Right forelimb (tissue), 1 donor: ENCODE data around the gene NCAPD2.
A peak's percentile ranks its signal among the peaks of the same experiment; 100 is the strongest.

ENCODE experiments used
- DNase-seq: peaks from one replicate; pipeline ENCODE4 v3.0.0-alpha.2; 2018

Gene NCAPD2, protein sequence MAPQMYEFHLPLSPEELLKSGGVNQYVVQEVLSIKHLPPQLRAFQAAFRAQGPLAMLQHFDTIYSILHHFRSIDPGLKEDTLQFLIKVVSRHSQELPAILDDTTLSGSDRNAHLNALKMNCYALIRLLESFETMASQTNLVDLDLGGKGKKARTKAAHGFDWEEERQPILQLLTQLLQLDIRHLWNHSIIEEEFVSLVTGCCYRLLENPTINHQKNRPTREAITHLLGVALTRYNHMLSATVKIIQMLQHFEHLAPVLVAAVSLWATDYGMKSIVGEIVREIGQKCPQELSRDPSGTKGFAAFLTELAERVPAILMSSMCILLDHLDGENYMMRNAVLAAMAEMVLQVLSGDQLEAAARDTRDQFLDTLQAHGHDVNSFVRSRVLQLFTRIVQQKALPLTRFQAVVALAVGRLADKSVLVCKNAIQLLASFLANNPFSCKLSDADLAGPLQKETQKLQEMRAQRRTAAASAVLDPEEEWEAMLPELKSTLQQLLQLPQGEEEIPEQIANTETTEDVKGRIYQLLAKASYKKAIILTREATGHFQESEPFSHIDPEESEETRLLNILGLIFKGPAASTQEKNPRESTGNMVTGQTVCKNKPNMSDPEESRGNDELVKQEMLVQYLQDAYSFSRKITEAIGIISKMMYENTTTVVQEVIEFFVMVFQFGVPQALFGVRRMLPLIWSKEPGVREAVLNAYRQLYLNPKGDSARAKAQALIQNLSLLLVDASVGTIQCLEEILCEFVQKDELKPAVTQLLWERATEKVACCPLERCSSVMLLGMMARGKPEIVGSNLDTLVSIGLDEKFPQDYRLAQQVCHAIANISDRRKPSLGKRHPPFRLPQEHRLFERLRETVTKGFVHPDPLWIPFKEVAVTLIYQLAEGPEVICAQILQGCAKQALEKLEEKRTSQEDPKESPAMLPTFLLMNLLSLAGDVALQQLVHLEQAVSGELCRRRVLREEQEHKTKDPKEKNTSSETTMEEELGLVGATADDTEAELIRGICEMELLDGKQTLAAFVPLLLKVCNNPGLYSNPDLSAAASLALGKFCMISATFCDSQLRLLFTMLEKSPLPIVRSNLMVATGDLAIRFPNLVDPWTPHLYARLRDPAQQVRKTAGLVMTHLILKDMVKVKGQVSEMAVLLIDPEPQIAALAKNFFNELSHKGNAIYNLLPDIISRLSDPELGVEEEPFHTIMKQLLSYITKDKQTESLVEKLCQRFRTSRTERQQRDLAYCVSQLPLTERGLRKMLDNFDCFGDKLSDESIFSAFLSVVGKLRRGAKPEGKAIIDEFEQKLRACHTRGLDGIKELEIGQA (N-terminal part only)

DNA sequence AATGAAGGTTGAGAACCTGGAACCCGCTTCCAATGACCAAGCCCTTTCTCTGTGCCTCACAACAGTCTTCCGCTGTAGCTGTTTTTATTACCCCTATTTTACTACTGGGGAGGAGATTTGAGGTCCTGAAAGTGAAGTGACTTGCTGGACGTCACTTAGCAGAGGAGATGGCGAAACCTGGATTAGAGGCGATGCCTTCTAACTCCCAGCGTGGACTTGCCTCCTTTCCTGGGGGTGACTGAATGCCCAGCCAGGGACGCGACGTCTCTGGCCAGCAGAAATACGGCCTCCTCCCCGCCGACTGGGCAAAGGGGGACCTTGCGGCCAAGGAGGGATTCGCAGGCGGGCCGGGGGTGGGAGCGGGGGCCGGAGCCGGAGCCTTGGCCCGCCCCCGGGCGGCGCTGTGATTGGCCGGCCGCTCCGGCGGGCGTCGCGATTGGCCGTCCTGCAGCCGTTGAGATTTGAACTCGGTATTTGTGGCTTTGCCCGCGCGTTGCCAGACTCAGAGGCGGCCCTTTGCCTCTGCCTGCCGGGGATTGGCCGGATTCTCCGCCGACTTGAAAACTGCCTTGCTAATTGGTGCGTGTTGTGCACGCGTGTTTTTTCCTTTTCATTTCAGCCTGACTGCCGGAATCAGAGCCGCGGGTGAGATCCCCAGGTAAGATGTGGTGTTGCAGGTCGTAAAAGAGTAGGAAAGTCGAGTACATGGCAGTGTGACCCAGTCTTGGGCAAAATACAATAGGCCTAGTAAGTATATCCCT lies at the start of gene NCAPD2:
TSS of gene NCAPD2 (plus strand) at position 606 of the 761 bp plus-strand sequence. CDS start 997 bp downstream, outside the sequence.
- peak; percentile 95 for DNase-seq

DNA sequence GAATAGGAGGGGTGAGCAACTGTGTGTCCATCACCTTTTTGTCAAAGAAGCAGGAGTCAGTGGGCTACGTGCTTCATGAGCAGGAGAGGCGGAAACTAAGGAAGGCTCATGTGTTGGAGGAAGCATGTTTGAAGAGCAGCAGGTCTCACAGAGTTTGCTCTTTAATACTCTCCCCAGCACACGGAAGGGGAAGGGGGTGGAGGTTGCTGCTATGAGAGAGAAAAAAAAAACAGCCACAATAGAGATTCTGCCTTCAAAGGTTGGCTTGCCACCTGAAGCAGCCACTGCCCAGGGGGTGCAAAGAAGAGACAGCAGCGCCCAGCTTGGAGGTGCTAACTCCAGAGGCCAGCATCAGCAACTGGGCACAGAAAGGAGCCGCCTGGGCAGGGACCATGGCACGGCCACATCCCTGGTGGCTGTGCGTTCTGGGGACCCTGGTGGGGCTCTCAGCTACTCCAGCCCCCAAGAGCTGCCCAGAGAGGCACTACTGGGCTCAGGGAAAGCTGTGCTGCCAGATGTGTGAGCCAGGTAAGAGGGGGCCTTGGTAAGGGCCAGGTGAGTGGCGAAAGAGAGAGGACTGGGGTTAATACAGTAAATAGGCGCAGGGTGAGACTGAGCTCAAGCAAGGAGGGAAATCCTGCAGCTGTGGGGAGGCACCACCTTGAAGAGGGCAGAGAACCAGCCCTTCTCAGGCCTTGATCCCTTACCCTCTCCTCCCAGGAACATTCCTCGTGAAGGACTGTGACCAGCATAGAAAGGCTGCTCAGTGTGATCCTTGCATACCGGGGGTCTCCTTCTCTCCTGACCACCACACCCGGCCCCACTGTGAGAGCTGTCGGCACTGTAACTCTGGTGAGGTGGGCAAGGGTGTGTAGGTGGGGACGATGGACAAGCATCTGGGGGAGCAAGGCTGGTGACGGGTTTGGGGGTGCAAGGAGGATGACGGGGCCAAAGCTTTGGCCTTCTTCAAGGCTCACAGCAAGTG lies 48.9 kb upstream of the NCAPD2 start, which contains the start of gene CD27:
TSS of gene CD27 (plus strand) at position 252 of the 985 bp plus-strand sequence. CDS start at position 393, 141 bp downstream.
- no peak for DNase-seq

DNA sequence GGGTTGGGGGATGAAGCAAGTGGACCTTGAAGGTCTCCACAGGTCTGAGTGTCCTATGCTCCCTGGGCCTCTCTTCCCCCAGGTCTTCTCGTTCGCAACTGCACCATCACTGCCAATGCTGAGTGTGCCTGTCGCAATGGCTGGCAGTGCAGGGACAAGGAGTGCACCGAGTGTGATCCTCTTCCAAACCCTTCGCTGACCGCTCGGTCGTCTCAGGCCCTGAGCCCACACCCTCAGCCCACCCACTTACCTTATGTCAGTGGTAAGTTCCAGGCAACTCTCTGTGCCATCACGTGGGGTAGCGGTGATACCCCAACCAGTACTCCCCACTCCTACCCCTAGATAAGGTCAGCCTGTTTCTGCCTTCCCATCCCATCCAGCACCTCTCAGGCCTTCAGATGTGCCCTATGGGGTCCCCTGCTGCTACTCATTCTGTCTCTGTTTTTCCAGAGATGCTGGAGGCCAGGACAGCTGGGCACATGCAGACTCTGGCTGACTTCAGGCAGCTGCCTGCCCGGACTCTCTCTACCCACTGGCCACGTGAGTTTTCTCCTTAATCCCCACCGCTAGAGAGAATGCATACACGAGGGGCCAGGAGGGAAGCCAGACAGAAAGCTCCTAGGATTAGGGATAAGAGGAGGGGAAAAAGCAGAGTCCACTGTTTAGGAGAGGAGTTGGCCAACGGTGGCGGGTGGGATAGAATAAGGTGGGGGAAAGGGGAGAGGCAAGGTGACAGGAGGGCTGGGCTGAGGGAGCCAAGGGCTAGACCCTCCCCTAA lies 43.6 kb upstream of the NCAPD2 start:
- DNase-seq: no peak

DNA sequence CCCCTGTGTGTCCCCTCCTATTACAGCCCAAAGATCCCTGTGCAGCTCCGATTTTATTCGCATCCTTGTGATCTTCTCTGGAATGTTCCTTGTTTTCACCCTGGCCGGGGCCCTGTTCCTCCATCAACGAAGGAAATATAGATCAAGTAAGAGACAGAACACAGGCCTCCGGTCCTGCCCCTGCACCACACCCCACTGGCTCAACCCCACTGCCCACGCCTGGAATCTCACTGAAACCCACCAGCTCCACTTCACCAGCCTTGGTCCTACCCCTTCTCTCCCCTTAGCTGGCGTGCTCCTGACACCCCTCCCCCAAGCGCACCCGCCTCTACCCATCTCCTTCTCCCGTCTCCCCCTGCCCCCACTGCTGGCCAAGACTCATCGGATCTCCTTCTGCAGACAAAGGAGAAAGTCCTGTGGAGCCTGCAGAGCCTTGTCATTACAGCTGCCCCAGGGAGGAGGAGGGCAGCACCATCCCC lies 43.0 kb upstream of the NCAPD2 start:
- no peak for DNase-seq

DNA sequence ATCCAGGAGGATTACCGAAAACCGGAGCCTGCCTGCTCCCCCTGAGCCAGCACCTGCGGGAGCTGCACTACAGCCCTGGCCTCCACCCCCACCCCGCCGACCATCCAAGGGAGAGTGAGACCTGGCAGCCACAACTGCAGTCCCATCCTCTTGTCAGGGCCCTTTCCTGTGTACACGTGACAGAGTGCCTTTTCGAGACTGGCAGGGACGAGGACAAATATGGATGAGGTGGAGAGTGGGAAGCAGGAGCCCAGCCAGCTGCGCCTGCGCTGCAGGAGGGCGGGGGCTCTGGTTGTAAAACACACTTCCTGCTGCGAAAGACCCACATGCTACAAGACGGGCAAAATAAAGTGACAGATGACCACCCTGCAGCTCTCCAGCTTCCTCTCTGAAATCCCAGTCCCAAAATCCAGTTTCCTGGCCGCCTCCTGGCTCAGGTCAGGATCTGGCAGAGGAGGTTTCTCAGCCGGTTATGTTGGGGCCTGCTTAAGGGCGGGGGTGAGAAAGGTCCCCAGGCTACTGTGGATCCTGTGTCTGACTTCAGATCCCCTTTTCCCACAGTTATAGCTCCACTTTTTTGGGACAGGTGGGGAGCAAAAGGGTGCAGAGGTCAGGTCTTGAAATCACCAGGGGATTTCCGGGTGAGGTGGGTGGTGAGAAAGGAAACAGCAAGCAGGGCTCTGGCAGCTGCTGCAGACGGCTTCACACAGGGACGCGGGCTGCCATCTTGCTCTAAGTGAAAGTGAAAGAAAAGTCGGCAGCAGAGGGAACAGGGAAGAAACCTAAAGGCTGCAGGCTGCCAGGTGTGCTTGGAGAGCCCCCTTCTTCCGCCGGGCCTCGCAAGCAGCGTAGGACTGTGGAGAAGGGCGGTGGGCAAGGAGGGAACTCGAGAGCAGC lies 42.3 kb upstream of the NCAPD2 start, which contains the start of gene TAPBPL:
TSS of gene TAPBPL (plus strand) at position 695 of the 897 bp plus-strand sequence. CDS start 207 bp downstream, outside the sequence.
- DNase-seq: peak; percentile 90

DNA sequence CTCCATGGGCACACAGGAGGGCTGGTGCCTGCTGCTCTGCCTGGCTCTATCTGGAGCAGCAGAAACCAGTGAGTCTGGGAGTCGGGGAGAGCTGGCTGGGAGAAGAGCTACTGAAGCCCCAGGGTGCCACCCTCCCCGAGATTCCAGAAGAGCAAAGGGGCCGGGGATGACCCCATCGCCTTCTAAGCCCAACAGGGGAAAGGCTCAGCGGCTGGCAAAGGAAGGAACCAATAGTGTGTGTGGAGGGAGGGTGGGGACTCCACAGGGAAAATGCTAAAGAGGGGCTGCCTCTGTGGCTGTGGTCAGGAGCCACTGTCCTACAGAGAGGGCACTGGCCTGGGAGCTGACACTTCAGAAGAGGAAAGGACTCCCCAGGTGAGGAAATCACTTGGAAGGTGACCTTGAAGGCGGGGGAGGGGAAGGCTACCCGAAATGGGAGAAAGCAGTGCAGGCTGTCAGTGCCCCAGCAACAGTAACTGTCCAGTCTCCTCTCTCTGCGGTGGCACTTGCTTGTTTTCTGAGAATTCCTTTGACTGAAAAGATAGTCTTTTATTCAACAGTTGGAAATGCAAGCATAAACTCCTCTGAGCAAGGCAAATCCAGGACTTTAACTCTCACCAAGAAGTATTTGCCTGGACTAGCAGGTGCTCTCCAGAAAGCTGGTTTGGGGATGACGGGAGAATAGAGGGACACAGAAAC lies 41.5 kb upstream of the NCAPD2 start:
- DNase-seq: no peak

DNA sequence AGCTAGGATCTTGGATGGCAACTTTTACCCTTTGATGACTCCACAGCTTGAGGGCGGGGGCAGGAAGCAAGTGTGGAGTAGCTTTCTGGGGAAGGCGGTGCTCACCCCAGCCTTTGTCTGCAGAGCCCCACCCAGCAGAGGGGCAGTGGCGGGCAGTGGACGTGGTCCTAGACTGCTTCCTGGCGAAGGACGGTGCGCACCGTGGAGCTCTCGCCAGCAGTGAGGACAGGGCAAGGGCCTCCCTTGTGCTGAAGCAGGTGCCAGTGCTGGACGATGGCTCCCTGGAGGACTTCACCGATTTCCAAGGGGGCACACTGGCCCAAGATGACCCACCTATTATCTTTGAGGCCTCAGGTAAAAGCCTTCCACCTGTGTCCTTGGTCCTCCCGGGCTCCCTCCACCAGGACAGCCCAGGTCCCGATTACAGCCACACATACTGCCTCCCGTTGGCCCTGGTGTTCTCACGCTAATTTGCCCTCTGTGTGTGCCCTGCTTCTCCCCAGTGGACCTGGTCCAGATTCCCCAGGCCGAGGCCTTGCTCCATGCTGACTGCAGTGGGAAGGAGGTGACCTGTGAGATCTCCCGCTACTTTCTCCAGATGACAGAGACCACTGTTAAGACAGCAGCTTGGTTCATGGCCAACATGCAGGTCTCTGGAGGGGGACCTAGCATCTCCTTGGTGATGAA lies 40.8 kb upstream of the NCAPD2 start:
- DNase-seq: no peak

DNA sequence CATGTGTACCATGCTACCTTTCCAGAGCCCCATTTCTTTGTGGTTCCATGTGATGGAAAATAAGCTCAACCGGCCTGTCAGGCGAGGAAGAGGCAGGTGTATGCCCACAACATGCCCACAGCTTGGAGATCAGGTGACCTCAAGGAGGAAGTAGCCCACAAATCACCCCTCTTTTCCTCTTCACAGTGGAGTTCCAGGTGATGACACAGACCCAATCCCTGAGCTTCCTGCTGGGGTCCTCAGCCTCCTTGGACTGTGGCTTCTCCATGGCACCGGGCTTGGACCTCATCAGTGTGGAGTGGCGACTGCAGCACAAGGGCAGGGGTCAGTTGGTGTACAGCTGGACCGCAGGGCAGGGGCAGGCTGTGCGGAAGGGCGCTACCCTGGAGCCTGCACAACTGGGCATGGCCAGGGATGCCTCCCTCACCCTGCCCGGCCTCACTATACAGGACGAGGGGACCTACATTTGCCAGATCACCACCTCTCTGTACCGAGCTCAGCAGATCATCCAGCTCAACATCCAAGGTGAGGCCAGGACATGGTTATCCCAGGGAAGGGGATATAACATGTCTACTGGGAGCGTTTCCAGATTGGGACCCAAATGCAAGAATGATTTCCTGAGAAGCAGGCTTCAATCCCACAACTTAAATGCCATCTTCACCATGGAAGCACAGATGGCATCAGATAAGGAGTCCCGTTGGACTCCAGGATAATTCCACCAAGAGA lies 36.5 kb upstream of the NCAPD2 start:
- no peak for DNase-seq

DNA sequence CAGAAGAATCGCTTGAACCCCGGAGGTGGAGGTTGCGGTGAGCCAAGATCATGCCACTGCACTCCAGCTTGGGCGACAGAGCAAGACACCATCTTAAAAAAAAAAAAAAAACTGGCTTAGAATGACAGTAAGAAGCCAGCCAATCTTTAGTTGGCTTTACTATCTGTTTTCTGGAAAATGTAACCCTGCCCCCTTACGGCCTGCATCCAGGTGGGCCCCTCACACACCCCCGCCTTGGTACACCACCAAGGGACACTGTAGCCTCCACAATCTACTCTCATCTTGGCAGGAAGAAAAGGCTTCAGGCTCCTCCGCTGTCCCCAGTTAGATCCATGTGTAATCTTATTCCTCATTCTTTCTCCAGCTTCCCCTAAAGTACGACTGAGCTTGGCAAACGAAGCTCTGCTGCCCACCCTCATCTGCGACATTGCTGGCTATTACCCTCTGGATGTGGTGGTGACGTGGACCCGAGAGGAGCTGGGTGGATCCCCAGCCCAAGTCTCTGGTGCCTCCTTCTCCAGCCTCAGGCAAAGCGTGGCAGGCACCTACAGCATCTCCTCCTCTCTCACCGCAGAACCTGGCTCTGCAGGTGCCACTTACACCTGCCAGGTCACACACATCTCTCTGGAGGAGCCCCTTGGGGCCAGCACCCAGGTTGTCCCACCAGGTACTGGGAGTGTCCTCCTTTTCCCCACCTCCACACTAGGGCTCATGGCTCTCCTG lies 35.5 kb upstream of the NCAPD2 start:
- DNase-seq: no peak

DNA sequence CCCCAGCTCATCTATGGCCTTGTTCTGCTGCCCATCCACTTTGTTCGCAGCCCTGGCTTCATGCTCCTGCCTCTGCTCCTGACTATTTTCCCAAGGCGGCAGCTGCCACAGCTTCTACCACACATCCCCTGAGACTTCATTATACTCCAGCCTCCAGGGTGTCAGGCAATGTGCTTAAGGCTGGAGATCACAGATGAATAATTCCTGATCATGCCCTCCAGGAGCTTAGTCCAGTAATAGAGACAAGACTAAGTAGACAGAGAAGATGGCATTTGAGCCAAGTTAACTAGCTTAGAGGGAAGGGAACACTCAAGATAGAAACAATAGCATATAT lies 34.9 kb upstream of the NCAPD2 start:
- no peak for DNase-seq

DNA sequence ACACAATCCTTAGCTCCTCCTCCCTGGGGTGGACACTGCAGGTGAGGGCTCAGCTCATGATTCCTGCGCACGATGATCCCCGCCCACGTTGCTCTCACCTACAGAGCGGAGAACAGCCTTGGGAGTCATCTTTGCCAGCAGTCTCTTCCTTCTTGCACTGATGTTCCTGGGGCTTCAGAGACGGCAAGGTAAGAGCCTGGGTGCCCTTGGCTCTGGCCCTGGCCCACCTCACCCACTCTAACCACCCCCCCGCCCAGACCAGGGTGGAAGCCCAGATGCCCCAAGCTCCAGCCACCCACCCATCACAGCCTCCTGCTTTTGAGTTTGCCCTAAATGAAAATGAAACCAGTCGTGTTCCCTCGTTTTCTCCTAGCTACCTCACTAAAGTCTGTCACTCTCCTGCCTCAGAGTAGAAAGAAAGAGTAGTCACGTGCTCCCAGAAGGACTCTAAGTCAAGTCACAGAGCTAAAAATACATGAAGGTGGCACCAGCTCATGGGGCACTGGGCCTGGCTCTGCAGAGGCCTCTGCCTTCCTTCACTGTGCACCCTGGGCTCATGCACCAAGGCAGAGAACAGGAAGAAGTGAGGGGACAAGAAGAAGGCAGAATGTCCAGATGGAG lies 33.0 kb upstream of the NCAPD2 start:
- DNase-seq: no peak

DNA sequence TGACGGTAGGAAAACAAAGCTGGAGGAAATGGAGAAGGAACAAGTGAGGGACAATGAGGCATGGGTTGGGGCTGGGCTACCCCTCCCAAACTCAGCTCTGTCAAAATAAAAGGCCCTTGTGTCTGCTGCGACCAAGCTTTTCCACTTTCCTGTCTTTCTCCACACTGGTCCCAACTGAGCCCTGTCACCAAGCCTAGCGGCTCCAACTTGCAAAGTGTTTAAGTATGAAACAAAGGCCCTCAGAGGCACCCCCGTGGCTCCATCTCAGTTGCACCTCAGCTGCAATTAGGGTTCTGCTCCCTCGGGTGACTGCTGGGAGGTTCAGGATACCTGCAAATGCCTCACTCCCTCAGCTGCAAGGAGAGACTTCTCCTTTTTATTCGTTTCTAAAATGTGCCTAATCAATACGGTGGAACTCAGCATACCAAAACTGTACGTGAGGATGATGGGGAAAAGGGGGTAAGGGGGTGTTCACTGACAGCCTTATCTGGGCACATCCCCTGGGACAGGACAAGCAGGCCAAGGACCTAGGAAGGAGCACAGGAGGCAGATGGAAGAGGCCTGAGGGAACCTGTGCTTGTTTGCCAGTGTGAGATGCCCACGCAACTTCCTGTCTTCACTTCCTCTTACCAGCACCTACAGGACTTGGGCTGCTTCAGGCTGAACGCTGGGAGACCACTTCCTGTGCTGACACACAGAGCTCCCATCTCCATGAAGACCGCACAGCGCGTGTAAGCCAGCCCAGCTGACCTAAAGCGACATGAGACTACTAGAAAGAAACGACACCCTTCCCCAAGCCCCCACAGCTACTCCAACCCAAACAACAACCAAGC lies 32.3 kb upstream of the NCAPD2 start:
- no peak for DNase-seq

DNA sequence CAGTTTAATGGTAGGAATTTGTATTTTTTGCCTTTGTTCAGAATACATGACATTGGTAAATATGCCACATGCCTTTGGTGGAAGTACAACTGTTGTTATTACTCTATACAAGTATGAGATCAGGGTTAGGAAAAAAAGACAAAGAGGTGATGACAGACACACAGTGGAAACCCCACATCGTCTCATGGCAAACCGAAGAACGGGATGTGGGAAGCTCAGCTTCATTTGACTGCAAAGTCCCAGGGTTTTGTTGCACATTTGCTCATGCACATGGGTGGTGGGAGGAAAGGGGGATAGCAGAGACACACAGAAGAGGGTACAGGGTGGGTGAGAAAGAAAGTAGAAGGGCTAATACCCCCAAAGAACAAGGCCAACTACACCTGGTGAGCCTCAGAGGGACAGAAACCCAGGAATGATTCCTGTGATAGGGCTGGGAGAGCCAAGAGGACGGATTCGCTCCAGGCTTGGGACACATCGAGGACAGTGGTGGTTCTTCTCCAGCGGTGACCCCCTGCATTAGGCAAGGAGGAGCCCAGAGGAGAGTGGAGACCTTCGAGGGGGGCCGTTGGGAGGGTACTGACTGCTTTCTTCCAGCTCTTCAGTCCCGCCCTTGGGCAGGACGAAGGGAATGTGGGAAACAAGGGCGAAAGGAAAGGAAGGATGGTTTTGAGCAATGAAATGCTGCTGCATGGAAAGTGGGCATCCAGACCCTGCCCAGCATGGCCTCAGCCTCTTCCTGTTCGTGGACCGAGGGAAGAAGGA lies 31.5 kb upstream of the NCAPD2 start:
- DNase-seq: no peak

DNA sequence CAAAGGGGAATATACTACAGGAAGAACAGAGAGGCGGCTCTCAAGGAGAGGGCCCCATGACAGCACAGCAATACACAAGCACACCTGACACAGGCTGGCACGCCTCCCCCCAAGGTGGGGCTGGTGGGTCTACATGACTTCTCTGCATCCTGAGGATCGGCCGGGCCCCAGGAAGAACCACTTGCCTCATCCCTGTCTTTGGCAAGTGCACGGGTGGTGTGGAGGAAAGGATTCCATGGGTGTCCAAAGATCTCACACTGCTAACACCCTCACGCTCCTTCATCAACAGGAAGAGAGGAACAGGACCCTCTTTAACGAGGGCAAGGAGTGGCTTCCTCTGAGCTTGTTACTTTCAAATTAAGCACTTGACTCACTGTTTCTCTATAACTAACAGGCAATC lies 30.7 kb upstream of the NCAPD2 start:
- no peak for DNase-seq
